WTC11 (cell line): ENCODE data around the gene ORM2. TPM values are rescaled to one million over a fixed set of nuclear protein-coding genes. Genes with fewer than 3 reads are reported as not detected.
"Not testable (repeated sequence)": the region's sequence is repeated elsewhere in the genome, so short reads cannot be mapped to it uniquely, and the experiment has no call there.

Source experiments
- ATAC-seq: fragments of 200-7000 bp; cut with Tn5 transposase; 2 replicates; pipeline ENCODE4 v1.10.0; 2021; ENCODE audit warnings: mild to moderate bottlenecking, moderate library complexity
- CTCF ChIA-PET: fragments of 300-600 bp; sonication (Branson Sonifier 250); formaldehyde crosslinking; loops from one replicate; lab custom pipeline; 2021; ENCODE audit warnings: antibody characterized with exemption; lab: Charles Lee
- POLR2A ChIA-PET: fragments of 350-600 bp; sonication (Branson Sonifier 250); formaldehyde crosslinking; loops from one replicate; lab custom pipeline; 2021; ENCODE audit warnings: antibody characterized with exemption; lab: Charles Lee
- DNase-seq: peaks from one replicate; pipeline ENCODE4 v3.0.0; 2021; ENCODE audit warnings: low spot score
- H3K27ac Mint-ChIP-seq: 2 replicates; pipeline ENCODE4 v1.8.0; 2021; ENCODE audit warnings: mixed read lengths
- H3K27me3 Mint-ChIP-seq: 2 replicates; pipeline ENCODE4 v1.8.0; 2021; ENCODE audit warnings: low read depth, mild to moderate bottlenecking, moderate library complexity, mixed read lengths
- H3K36me3 Mint-ChIP-seq: 2 replicates; pipeline ENCODE4 v1.8.0; 2021; ENCODE audit warnings: mixed read lengths
- H3K4me1 Mint-ChIP-seq: 2 replicates; pipeline ENCODE4 v1.8.0; 2022; ENCODE audit warnings: mixed read lengths
- H3K4me3 Mint-ChIP-seq: 2 replicates; pipeline ENCODE4 v1.8.0; 2021; ENCODE audit warnings: mild to moderate bottlenecking, moderate library complexity, mixed read lengths
- H3K9me3 Mint-ChIP-seq: 2 replicates; pipeline ENCODE4 v1.8.0; 2021; ENCODE audit warnings: mixed read lengths
- ATF1 ChIP-seq: sonication (generic); formaldehyde crosslinking; IDR thresholded peaks from 2 replicates; pipeline ENCODE4 v1.8.1; 2023; ENCODE audit warnings: mild to moderate bottlenecking, moderate library complexity, missing genetic modification reagents
- ATF6 ChIP-seq: sonication (generic); formaldehyde crosslinking; IDR thresholded peaks from 2 replicates; pipeline ENCODE4 v1.8.1; 2023; ENCODE audit warnings: mild to moderate bottlenecking, missing genetic modification reagents
- CDX4 ChIP-seq: fragments of 250-450 bp; sonication (Bioruptor Pico); IDR thresholded peaks from 2 replicates; pipeline ENCODE4 v1.9.0; 2021; ENCODE audit warnings: moderate library complexity, mild to moderate bottlenecking, inconsistent platforms, borderline replicate concordance
- CREB1 ChIP-seq: sonication (generic); formaldehyde crosslinking; IDR thresholded peaks from 2 replicates; pipeline ENCODE4 v1.8.0; 2023; ENCODE audit warnings: mild to moderate bottlenecking, missing genetic modification reagents
- CREM ChIP-seq: sonication (generic); formaldehyde crosslinking; IDR thresholded peaks from 2 replicates; pipeline ENCODE4 v1.8.1; 2022; ENCODE audit warnings: mild to moderate bottlenecking, missing genetic modification reagents, moderate library complexity
- ERG ChIP-seq: fragments of 250-450 bp; sonication (Bioruptor Pico); IDR thresholded peaks from 2 replicates; pipeline ENCODE4 v1.8.0; 2021; ENCODE audit warnings: mild to moderate bottlenecking
- JAZF1 ChIP-seq: fragments of 250-450 bp; sonication (Bioruptor Pico); IDR thresholded peaks from 2 replicates; pipeline ENCODE4 v1.9.0; 2021; ENCODE audit warnings: moderate library complexity, mild to moderate bottlenecking, inconsistent platforms
- STAT6 ChIP-seq: sonication (generic); formaldehyde crosslinking; conservative IDR thresholded peaks from 2 replicates; pipeline ENCODE4 v1.8.1; 2023; ENCODE audit warnings: mild to moderate bottlenecking, low read depth, missing genetic modification reagents, moderate library complexity
- TCF7 ChIP-seq: sonication (generic); formaldehyde crosslinking; IDR thresholded peaks from 2 replicates; pipeline ENCODE4 v1.8.0; 2022; ENCODE audit warnings: mild to moderate bottlenecking, low read depth, missing genetic modification reagents, moderate library complexity
- total RNA-seq: library from RNA; stranded (reverse); gene quantifications from 3 replicates; pipeline ENCODE4 v1.2.3, GENCODE V29; 2021
- TF ChIP-seq, protein P1 (sequence below): sonication (generic); formaldehyde crosslinking; IDR thresholded peaks from 2 replicates; pipeline ENCODE4 v1.8.1; 2023; ENCODE audit warnings: mild to moderate bottlenecking, missing genetic modification reagents, moderate library complexity
- TF ChIP-seq, protein P2 (sequence below): fragments of 250-450 bp; sonication (Bioruptor Pico); IDR thresholded peaks from 2 replicates; pipeline ENCODE4 v2.1.2; 2022; ENCODE audit warnings: mild to moderate bottlenecking, moderate library complexity
- TF ChIP-seq, protein P3 (sequence below): sonication (generic); formaldehyde crosslinking; IDR thresholded peaks from 2 replicates; pipeline ENCODE4 v1.8.0; 2022; ENCODE audit warnings: mild to moderate bottlenecking, missing genetic modification reagents
- TF ChIP-seq, protein P4 (sequence below): fragments of 250-450 bp; sonication (Bioruptor Pico); conservative IDR thresholded peaks from 2 replicates; pipeline ENCODE4 v1.9.0; 2021; ENCODE audit warnings: mild to moderate bottlenecking
- TF ChIP-seq, protein P5 (sequence below): sonication (generic); formaldehyde crosslinking; IDR thresholded peaks from 2 replicates; pipeline ENCODE4 v1.8.0; 2022; ENCODE audit warnings: mild to moderate bottlenecking, missing genetic modification reagents

ORM2 gene
- total RNA-seq, 1 experiment from 2014 or later: 1.6 TPM

DNA sequence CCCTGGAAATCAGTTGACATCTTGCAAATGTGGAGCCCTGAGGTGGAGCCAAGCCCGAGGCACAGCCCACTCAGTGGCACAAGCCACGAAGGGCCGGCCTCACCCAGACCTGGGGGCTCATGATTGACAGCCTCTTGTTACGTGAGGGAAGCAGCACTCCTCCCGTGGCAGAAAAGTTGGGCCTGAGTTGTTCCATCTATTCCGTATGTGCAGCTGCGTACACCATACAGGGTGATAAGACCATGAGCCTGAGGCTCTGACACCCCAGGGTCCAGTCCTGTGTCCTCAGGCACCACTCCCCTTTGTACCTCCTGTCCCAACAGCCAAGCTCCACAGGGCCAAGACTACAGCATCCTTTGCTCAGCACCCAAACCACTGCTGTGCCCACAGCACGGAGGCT lies 1.9 kb upstream of the ORM2 start:
- no peak for DNase-seq
- no peaks in the 10 kb centered on the region for H3K4me1 Mint-ChIP-seq
- H3K9me3 Mint-ChIP-seq: no peaks in the 10 kb centered on the region
- peaks cover 3% of the 10 kb centered on the region; the same call in 1 of the 2 replicates for H3K27me3 Mint-ChIP-seq
- TF ChIP-seq, protein P1, sequence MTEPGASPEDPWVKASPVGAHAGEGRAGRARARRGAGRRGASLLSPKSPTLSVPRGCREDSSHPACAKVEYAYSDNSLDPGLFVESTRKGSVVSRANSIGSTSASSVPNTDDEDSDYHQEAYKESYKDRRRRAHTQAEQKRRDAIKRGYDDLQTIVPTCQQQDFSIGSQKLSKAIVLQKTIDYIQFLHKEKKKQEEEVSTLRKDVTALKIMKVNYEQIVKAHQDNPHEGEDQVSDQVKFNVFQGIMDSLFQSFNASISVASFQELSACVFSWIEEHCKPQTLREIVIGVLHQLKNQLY (CRISPR knock-in tag): no peak
- no peak for TF ChIP-seq ATF1 (CRISPR knock-in tag)
- no peak for TF ChIP-seq JAZF1 (CRISPR knock-in tag)
- TF ChIP-seq, protein P2, sequence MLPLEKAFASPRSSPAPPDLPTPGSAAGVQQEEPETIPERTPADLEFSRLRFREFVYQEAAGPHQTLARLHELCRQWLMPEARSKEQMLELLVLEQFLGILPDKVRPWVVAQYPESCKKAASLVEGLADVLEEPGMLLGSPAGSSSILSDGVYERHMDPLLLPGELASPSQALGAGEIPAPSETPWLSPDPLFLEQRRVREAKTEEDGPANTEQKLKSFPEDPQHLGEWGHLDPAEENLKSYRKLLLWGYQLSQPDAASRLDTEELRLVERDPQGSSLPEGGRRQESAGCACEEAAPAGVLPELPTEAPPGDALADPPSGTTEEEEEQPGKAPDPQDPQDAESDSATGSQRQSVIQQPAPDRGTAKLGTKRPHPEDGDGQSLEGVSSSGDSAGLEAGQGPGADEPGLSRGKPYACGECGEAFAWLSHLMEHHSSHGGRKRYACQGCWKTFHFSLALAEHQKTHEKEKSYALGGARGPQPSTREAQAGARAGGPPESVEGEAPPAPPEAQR (CRISPR knock-in tag): no peak
- TF ChIP-seq, protein P3, sequence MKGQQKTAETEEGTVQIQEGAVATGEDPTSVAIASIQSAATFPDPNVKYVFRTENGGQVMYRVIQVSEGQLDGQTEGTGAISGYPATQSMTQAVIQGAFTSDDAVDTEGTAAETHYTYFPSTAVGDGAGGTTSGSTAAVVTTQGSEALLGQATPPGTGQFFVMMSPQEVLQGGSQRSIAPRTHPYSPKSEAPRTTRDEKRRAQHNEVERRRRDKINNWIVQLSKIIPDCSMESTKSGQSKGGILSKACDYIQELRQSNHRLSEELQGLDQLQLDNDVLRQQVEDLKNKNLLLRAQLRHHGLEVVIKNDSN (CRISPR knock-in tag): no peak
- TF ChIP-seq STAT6 (CRISPR knock-in tag): no peak
- no peak for TF ChIP-seq TCF7 (CRISPR knock-in tag)
- TF ChIP-seq CREB1 (CRISPR knock-in tag): no peak
- TF ChIP-seq, protein P4, sequence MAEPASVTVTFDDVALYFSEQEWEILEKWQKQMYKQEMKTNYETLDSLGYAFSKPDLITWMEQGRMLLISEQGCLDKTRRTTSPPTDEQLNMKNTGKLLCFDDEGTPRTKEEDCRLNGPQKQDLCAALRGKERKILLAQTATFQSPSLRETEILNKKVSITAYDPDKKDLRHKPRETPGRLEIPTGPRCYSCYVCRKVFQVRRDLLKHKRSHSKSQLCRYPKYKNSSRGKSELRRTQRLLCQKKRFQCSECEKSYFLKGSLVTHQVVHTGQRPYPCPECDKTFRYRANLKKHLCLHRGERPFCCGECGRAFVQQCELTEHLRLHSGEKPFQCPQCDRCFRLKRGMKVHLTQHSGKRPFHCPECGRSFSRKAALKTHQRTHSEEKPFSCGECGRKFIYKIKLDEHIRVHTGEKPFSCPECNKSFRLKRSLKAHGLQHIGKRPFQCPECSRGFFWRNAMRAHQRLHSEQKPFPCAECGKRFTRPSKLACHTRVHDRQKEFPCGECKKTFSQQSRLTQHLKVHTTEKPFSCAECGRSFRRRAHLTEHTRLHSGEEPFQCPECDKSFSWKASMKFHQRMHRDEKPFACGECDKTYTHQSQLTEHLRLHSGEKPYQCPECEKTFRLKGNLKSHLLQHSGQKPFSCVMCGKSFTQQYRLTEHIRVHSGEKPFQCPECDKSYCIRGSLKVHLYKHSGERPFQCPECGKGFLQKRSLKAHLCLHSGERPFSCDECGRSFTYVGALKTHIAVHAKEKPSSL: no peak
- TF ChIP-seq, protein P5, sequence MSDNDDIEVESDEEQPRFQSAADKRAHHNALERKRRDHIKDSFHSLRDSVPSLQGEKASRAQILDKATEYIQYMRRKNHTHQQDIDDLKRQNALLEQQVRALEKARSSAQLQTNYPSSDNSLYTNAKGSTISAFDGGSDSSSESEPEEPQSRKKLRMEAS (CRISPR knock-in tag): no peak
- TF ChIP-seq CREM (CRISPR knock-in tag): no peak
- TF ChIP-seq CDX4 (CRISPR knock-in tag): no peak
- TF ChIP-seq ERG (CRISPR knock-in tag): no peak
- TF ChIP-seq ATF6: no peak
- no peak for ATAC-seq
- CTCF ChIA-PET: no interaction called here
- POLR2A ChIA-PET: no interaction called here
- H3K36me3 Mint-ChIP-seq: no peaks in the 10 kb centered on the region
- no peak overlapping the region for H3K27ac Mint-ChIP-seq
- H3K4me3 Mint-ChIP-seq: no peak overlapping the region

DNA sequence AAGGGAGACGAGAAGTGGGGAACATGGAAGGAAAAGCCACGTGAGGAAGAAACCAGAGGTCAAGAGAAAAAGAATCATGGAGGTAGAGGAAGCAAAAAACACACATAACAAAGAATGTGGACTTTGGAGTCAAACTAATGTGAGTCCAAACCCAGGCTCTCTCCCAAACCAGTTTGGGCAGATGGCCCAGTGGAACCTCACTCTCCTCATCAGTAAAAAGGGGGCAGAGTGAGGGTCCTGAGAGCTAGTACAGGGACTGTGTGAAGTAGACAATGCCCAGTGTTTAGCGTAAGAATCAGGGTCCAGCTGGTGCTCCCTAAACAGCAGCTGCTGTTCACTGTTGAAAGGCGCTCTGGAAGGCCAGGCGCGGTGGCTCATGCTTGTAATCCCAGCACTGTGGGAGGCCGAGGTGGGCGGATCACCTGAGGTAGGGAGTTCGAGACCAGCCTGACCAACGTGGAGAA lies 1.3 kb upstream of the ORM2 start:
- CTCF ChIA-PET, H3K36me3 Mint-ChIP-seq, H3K4me1 Mint-ChIP-seq, H3K4me3 Mint-ChIP-seq, H3K27me3 Mint-ChIP-seq, POLR2A ChIA-PET, DNase-seq, H3K27ac Mint-ChIP-seq, H3K9me3 Mint-ChIP-seq, ATAC-seq: not testable (repeated sequence)
